Endodermal cell (in vitro differentiated cells): ENCODE data around the gene VWA3B. TPM values are rescaled to one million over a fixed set of nuclear protein-coding genes. Genes with fewer than 3 reads are reported as not detected.
"Not testable (repeated sequence)": the region's sequence is repeated elsewhere in the genome, so short reads cannot be mapped to it uniquely, and the experiment has no call there.

ENCODE experiments used
- DNase-seq: peaks from one replicate; pipeline ENCODE4 v3.0.0-alpha.2; 2017
- H3K27ac ChIP-seq: 2 replicates; pipeline ENCODE4 v1.5.1; 2013; ENCODE audit warnings: mild to moderate bottlenecking, low read depth, low read length, moderate library complexity
- H3K27me3 ChIP-seq: 2 replicates; pipeline ENCODE4 v1.6.1; 2013; ENCODE audit warnings: mild to moderate bottlenecking, low read length, moderate library complexity; ENCODE audit not compliant: insufficient read depth, control insufficient read depth, poor library complexity, severe bottlenecking
- H3K36me3 ChIP-seq: 2 replicates; pipeline ENCODE4 v1.7.0; 2013; ENCODE audit warnings: mild to moderate bottlenecking, low read length, moderate library complexity; ENCODE audit not compliant: control insufficient read depth, insufficient read depth
- H3K4me1 ChIP-seq: one replicate; pipeline ENCODE4 v1.7.0; 2013; ENCODE audit warnings: low read length; ENCODE audit not compliant: control insufficient read depth, insufficient read depth
- H3K4me3 ChIP-seq: 2 replicates; pipeline ENCODE4 v1.5.1; 2013; ENCODE audit warnings: mild to moderate bottlenecking, low read length, moderate library complexity
- H3K9ac ChIP-seq: 2 replicates; pipeline ENCODE4 v1.6.1; 2013; ENCODE audit warnings: mild to moderate bottlenecking, low read length, moderate library complexity; ENCODE audit not compliant: poor library complexity, severe bottlenecking; ENCODE audit errors: extremely low read depth
- H3K9me3 ChIP-seq: 2 replicates; pipeline ENCODE4 v1.6.1; 2013; ENCODE audit warnings: mild to moderate bottlenecking, low read length, moderate library complexity; ENCODE audit not compliant: control insufficient read depth
- H3K27ac Mint-ChIP-seq: 2 replicates; pipeline ENCODE4 v1.8.0; 2020; ENCODE audit warnings: mixed read lengths
- H3K27me3 Mint-ChIP-seq: 2 replicates; pipeline ENCODE4 v1.8.0; 2021; ENCODE audit warnings: mild to moderate bottlenecking, mixed read lengths; ENCODE audit not compliant: insufficient read depth
- H3K36me3 Mint-ChIP-seq: 2 replicates; pipeline ENCODE4 v1.8.0; 2020; ENCODE audit warnings: low read depth, mixed read lengths
- H3K4me1 Mint-ChIP-seq: 2 replicates; pipeline ENCODE4 v1.8.0; 2020; ENCODE audit warnings: mixed read lengths
- H3K4me3 Mint-ChIP-seq: 2 replicates; pipeline ENCODE4 v1.8.0; 2020; ENCODE audit warnings: mild to moderate bottlenecking, moderate library complexity, mixed read lengths
- H3K9me3 Mint-ChIP-seq: 2 replicates; pipeline ENCODE4 v1.8.0; 2020; ENCODE audit warnings: mild to moderate bottlenecking, mixed read lengths
- WGBS, 2 experiments: methylation state at CpG; one replicate each; pipeline versions ENCODE4 v1.1.5 to v1.1.7; 2013; ENCODE audit warnings: missing lambda C conversion rate in 2 of 2, mixed read lengths in 1 of 2; ENCODE audit not compliant: insufficient coverage in 1 of 2, insufficient read length in 1 of 2; 5-methylcytosine and 5-hydroxymethylcytosine counted together
- total RNA-seq, 2 donors: library from RNA; stranded (reverse); fragmentation: NEBNext Ultra II Directional in 1 of 2; extraction: Animal tissue kit (Norgen Biotek cat#: 25700) in 1 of 2; gene quantifications; 2 replicates in 1 of 2; 3 replicates in 1 of 2; pipeline ENCODE4 v1.2.1, GENCODE V29; 2021
- TF ChIP-seq, protein P1 (sequence below): fragments of 200-600 bp; sonication (generic); conservative IDR thresholded peaks from 2 replicates; pipeline ENCODE4 v1.5.0; 2021; ENCODE audit warnings: antibody characterized with exemption, mild to moderate bottlenecking

VWA3B gene
- total RNA-seq, 2 donors from 2014 or later: 0.38 to 0.64 TPM

DNA sequence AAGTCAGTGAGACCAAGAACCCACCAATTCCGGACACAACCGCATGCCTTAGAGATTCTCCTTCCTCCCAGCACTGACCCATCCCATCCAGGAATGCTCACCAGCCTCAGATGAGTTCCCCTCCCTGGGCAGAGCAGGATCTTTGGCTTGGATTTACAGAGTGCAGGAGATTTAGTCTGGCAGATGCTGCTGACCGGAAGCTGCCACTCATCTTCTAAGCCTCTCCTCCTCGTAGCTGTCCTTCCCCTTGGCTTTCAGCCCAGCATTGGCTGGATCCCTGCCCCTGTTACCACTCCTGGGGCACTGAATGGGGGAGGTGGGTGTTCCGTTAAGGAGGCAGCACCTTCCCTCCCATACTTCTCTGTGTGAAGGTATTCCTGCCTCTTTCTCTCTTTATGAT, 53.2 kb downstream of the VWA3B start:
- peaks cover 13% of the 10 kb centered on the region for H3K9me3 ChIP-seq
- Mint-ChIP-seq H3K9me3 (peaks cover 18% of the 10 kb centered on the region), H3K36me3 (no peaks in the 10 kb centered on the region), H3K27ac (no peak overlapping the region), H3K4me1 (peaks cover 9% of the 10 kb centered on the region), H3K4me3 (no peak overlapping the region), H3K27me3 (peaks cover 8% of the 10 kb centered on the region)
- TF ChIP-seq, protein P1, sequence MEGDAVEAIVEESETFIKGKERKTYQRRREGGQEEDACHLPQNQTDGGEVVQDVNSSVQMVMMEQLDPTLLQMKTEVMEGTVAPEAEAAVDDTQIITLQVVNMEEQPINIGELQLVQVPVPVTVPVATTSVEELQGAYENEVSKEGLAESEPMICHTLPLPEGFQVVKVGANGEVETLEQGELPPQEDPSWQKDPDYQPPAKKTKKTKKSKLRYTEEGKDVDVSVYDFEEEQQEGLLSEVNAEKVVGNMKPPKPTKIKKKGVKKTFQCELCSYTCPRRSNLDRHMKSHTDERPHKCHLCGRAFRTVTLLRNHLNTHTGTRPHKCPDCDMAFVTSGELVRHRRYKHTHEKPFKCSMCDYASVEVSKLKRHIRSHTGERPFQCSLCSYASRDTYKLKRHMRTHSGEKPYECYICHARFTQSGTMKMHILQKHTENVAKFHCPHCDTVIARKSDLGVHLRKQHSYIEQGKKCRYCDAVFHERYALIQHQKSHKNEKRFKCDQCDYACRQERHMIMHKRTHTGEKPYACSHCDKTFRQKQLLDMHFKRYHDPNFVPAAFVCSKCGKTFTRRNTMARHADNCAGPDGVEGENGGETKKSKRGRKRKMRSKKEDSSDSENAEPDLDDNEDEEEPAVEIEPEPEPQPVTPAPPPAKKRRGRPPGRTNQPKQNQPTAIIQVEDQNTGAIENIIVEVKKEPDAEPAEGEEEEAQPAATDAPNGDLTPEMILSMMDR: no peak
- peaks cover 3% of the 10 kb centered on the region for H3K4me1 ChIP-seq
- H3K27me3 ChIP-seq: no peaks in the 10 kb centered on the region
- no peak overlapping the region for H3K4me3 ChIP-seq
- H3K36me3 ChIP-seq: no peaks in the 10 kb centered on the region
- DNase-seq: peak; percentile 12
- no peak overlapping the region for H3K27ac ChIP-seq
- WGBS, 2 experiments: 94 to 96% methylated on average over 2 to 5 of the region's 5 CpGs
- no peak overlapping the region for H3K9ac ChIP-seq

DNA sequence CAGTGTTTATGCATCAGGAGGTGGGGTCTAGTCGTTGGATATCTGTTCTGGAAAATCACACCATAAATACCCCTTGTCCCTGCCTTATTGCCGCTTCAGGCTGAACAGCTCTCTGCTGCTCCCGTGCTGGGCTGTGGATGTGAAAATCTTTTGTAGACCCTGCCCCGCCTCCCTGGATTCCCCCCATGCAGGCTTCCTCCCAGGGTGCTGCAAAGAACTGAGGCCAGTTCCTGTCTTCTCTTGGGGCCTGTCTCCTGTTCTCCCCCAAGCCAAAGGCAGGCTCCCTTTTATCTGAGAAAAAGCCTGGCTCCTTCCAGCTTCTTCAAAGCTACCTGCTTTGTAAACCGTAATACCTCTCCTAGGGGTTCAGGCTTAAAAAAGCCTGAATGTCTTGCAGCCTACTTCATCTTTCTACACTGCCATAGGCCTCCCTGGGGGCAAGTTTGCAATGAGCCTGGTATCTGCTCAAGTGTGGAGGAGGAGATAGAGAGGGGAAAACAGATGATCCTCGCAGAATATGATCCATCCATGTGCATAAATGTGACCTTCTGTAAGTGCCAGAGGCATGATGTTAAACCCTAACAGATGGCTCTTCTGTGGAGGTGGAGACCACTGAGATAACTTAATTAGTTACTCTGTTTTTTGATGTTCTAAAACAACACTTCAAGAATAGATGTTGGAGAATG, 55.3 kb downstream of the VWA3B start:
- H3K9me3 ChIP-seq: peaks cover 23% of the 10 kb centered on the region

DNA sequence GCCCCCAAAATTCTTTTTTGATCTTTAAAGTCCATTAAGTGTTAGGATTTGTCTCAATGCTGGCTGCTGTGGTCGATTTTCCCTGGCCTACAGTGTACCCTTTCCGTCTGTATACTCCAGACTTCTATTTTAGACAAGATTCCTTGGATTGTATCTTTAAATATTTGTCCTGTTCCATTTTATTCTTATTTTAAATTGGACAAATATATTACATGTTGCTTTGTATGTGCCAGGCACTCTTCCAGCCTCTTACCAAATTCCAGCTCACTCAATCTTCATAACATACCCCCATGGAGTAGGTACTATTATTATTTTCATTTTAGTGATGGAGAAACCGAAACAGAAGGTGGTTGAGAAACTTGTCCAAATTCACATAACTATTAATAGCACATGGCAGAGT, 58.1 kb downstream of the VWA3B start:
- H3K27me3 Mint-ChIP-seq: peaks cover 2% of the 10 kb centered on the region
- H3K4me1 Mint-ChIP-seq: peaks cover 9% of the 10 kb centered on the region
- peaks cover 14% of the 10 kb centered on the region for H3K9me3 Mint-ChIP-seq
- H3K36me3 Mint-ChIP-seq: no peaks in the 10 kb centered on the region
- Histone ChIP-seq H3K9me3 (peaks cover 23% of the 10 kb centered on the region), H3K4me3 (no peak overlapping the region), H3K4me1 (peaks cover 3% of the 10 kb centered on the region), H3K27me3 (no peaks in the 10 kb centered on the region), H3K9ac (no peak overlapping the region), H3K36me3 (no peaks in the 10 kb centered on the region), H3K27ac (no peak overlapping the region)
- H3K27ac Mint-ChIP-seq: no peak overlapping the region
- no peak for DNase-seq
- no peak overlapping the region for H3K4me3 Mint-ChIP-seq
- TF ChIP-seq, protein P1: no peak
- 60 to 73% methylated on average over 1 to 3 of the region's 3 CpGs for WGBS, 2 experiments

More for the DNA sequence above, 55.3 kb downstream of the VWA3B start:
- Mint-ChIP-seq H3K4me3 (no peak overlapping the region), H3K27me3 (peaks cover 8% of the 10 kb centered on the region), H3K4me1 (peaks cover 9% of the 10 kb centered on the region), H3K9me3 (peaks cover 20% of the 10 kb centered on the region), H3K36me3 (no peaks in the 10 kb centered on the region), H3K27ac (no peak overlapping the region)
- H3K36me3 ChIP-seq: no peaks in the 10 kb centered on the region
- H3K27me3 ChIP-seq: no peaks in the 10 kb centered on the region
- H3K4me3 ChIP-seq: no peak overlapping the region
- H3K4me1 ChIP-seq: peaks cover 3% of the 10 kb centered on the region
- WGBS, 2 experiments: 70 to 73% methylated on average over 5 to 6 of the region's 6 CpGs
- H3K9ac ChIP-seq: no peak overlapping the region
- peak overlapping the region; percentile 29 for H3K27ac ChIP-seq
- TF ChIP-seq, protein P1: no peak
- peak; percentile 56 for DNase-seq

DNA sequence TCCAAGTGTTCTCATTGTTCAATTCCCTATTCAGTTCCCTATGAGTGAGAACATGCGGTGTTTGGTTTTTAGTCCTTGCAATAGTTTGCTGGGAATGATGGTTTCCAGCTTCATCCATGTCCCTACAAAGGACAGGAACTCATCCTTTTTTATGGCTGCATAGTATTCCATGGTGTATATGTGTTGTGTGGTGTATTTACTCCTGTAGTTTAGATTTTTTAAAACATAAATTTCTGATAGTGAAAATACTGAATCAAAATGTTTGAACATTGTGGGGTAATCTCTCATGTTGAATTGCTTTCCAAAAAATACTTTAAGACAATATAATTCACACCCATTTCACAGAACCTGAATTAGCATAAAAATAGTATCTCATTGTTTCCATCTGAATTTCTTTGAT, 60.9 kb downstream of the VWA3B start:
- H3K27me3 Mint-ChIP-seq, H3K9me3 Mint-ChIP-seq, H3K9ac ChIP-seq, H3K36me3 ChIP-seq, H3K27me3 ChIP-seq, H3K4me1 Mint-ChIP-seq, H3K27ac ChIP-seq, DNase-seq, H3K4me3 Mint-ChIP-seq, H3K4me1 ChIP-seq, H3K36me3 Mint-ChIP-seq, H3K27ac Mint-ChIP-seq, H3K4me3 ChIP-seq: not testable (repeated sequence)
- WGBS, 2 experiments: 100% methylated on average over 1 of the region's 1 CpG; no CpG with 5 or more reads in 1 of the 2 experiments
- H3K9me3 ChIP-seq: peaks cover 16% of the 10 kb centered on the region
